Progenitor cell of endocrine pancreas (in vitro differentiated cells): ENCODE results near the gene GABRD. TPM values are rescaled to one million over a fixed set of nuclear protein-coding genes. Genes with fewer than 3 reads are reported as not detected.

Source experiments
- DNase-seq: peaks from one replicate; pipeline ENCODE4 v3.0.0; 2021; ENCODE audit warnings: low spot score; ENCODE audit not compliant: unreplicated experiment
- H3K27ac Mint-ChIP-seq: 2 replicates; pipeline ENCODE4 v1.8.0; 2021; ENCODE audit warnings: mild to moderate bottlenecking, moderate library complexity, mixed read lengths
- H3K27me3 Mint-ChIP-seq: 2 replicates; pipeline ENCODE4 v1.8.0; 2021; ENCODE audit warnings: mixed read lengths
- H3K36me3 Mint-ChIP-seq: 2 replicates; pipeline ENCODE4 v1.8.0; 2022; ENCODE audit warnings: mixed read lengths; ENCODE audit not compliant: insufficient read depth
- H3K4me1 Mint-ChIP-seq: 2 replicates; pipeline ENCODE4 v1.8.0; 2021; ENCODE audit warnings: low read depth, mixed read lengths
- H3K4me3 Mint-ChIP-seq: 2 replicates; pipeline ENCODE4 v1.8.0; 2021; ENCODE audit warnings: low read depth, mild to moderate bottlenecking, moderate library complexity, mixed read lengths
- H3K9me3 Mint-ChIP-seq: 2 replicates; pipeline ENCODE4 v1.8.0; 2021; ENCODE audit warnings: low read depth, mixed read lengths
- total RNA-seq: library from RNA; stranded (reverse); gene quantifications from 2 replicates; pipeline ENCODE4 v1.2.1, GENCODE V29; 2021
- TF ChIP-seq, protein P1 (sequence below): fragments of 200-600 bp; sonication (generic); IDR thresholded peaks from one replicate; pipeline ENCODE4 v1.5.0; 2021; ENCODE audit warnings: antibody characterized with exemption, mild to moderate bottlenecking; ENCODE audit not compliant: unreplicated experiment

Gene GABRD
- total RNA-seq, 1 donor from 2014 or later: not detected

DNA sequence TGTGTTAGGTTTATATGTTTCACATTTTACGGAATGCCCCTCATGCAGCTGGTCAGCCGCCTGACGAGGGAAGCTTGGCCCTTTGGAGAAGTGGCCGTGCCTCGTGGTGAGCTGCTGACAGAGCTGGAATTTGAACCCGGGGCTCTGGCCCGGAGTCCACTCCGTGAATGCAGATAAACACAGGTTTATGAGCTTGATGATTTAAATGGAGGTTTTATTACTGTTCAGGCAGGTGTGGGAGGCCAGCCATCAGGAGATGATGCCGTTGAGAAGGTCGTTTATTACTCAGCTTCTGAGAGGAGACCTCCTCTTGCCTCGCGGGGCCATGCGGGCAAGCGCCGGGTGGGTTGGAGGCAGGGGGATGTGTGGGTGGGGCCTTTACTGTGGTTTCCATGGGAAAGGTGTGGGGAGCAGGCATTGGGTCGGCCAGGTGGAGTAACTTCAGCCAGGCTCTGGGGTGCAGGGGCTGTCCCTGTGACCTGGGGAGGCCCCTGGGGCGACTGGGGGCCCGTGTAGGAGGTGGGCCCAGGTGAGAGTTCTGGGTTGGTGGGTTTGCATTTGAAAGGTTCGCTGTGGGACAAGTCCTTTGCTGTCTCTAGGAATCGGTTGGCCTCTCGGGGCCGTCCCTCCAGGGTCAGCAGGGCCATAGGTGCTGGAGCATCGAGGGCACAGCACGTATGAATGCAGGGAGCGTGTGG is 53.1 kb downstream of the GABRD start:
- Mint-ChIP-seq H3K4me3 (no peak overlapping the region), H3K27ac (peak overlapping the region; percentile 18), H3K4me1 (no peaks in the 10 kb centered on the region), H3K27me3 (no peaks in the 10 kb centered on the region), H3K9me3 (peaks cover 5% of the 10 kb centered on the region), H3K36me3 (peaks cover 20% of the 10 kb centered on the region)
- no peak for DNase-seq
- TF ChIP-seq, protein P1, sequence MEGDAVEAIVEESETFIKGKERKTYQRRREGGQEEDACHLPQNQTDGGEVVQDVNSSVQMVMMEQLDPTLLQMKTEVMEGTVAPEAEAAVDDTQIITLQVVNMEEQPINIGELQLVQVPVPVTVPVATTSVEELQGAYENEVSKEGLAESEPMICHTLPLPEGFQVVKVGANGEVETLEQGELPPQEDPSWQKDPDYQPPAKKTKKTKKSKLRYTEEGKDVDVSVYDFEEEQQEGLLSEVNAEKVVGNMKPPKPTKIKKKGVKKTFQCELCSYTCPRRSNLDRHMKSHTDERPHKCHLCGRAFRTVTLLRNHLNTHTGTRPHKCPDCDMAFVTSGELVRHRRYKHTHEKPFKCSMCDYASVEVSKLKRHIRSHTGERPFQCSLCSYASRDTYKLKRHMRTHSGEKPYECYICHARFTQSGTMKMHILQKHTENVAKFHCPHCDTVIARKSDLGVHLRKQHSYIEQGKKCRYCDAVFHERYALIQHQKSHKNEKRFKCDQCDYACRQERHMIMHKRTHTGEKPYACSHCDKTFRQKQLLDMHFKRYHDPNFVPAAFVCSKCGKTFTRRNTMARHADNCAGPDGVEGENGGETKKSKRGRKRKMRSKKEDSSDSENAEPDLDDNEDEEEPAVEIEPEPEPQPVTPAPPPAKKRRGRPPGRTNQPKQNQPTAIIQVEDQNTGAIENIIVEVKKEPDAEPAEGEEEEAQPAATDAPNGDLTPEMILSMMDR: no peak

DNA sequence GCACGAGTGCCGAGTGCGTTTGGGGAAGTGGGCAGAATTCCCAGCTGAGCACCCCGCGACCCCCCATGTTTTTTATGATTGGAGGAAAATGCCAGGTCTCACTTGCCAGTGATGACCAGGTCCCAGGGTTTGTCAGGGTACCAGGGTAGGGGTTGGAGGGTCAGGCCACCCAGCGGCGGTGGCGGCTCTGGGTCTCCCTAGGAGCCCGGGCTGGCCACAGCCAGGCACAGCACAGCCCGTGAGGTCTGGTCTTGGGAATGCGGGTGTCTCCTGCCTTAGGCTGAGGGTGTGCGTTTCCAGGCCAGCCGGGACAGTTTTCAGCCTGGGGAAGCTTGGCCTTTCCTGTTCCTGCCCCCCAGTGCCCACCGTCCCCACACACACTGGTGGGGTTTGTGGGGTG is 53.7 kb downstream of the GABRD start:
- Mint-ChIP-seq H3K4me3 (no peak overlapping the region), H3K4me1 (no peaks in the 10 kb centered on the region), H3K27ac (no peak overlapping the region)

DNA sequence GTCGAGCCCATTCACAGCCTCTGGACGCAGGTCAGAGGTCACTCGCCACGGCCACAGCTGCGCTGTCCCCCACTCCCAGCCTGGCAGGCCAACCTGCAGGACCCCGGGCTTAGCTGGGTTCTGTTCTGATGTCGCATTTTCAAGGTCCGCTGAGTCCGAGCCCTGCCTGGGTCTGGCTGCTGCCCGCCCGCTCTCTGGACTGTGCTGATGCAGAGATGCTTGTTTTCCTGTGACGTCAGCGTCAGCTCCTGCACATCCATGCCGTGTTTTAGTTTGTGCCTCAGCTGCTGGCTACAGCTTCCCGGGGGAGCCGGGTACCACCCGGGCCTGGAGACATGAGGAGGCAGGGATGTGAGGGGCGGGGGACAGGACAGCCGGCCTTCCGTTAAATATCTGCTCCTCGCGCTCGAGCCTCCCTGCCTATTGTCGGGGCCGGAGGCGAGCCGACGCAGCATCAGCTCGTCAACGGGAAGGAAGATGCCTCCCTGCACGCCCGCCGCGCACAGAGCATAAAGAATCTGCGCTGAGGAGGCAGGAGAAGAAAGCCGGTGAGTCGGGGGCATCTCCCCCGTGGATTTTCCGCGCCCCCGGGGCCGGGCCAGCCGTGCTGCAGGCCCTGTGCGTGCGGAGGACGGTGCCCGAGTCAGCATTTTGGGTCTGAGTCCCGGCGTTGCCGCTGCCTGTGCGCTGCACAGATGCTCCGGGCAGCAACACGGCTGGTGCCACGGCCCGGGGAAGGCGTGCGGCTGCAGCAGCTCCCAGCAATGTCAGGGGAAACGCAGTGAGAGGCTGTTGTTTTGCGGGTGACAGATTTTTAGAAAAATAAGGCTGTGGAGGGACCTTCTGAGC is 54.5 kb downstream of the GABRD start:
- TF ChIP-seq, protein P1: no peak
- no peaks in the 10 kb centered on the region for H3K27me3 Mint-ChIP-seq
- H3K27ac Mint-ChIP-seq: no peak overlapping the region
- no peaks in the 10 kb centered on the region for H3K4me1 Mint-ChIP-seq
- no peak overlapping the region for H3K4me3 Mint-ChIP-seq
- H3K36me3 Mint-ChIP-seq: peaks cover 32% of the 10 kb centered on the region
- no peak for DNase-seq
- H3K9me3 Mint-ChIP-seq: peaks cover 16% of the 10 kb centered on the region

More for the DNA sequence above, 53.7 kb downstream of the GABRD start:
- DNase-seq: no peak
- Mint-ChIP-seq H3K36me3 (peaks cover 25% of the 10 kb centered on the region), H3K27me3 (no peaks in the 10 kb centered on the region), H3K9me3 (peaks cover 9% of the 10 kb centered on the region)
- TF ChIP-seq, protein P1: no peak

DNA sequence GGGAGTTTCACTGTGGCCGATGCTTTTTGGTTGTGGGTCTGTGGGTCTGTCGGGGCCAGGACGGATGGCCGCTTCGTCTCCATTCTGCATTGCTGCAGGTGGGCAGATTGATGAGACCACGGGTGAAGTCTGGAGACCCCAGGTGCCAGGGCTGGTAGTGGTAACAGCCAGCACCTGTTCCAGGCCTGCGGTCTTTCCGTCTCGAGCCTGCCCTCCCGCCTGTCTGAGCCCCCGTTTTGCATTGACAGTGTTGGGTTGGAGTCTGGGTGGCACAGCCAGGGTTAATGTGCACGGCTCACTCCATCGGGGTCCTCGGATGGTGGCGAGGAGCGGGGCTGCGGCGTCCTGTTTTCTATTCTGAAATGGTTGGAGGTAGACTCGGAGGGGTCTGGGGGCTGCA is 55.3 kb downstream of the GABRD start:
- no peak overlapping the region for H3K4me3 Mint-ChIP-seq
- DNase-seq: no peak

More for the DNA sequence above, 55.3 kb downstream of the GABRD start:
- peaks cover 17% of the 10 kb centered on the region for H3K9me3 Mint-ChIP-seq
- no peak overlapping the region for H3K27ac Mint-ChIP-seq
- no peaks in the 10 kb centered on the region for H3K27me3 Mint-ChIP-seq
- TF ChIP-seq, protein P1: no peak
- H3K36me3 Mint-ChIP-seq: peaks cover 38% of the 10 kb centered on the region
- H3K4me1 Mint-ChIP-seq: no peaks in the 10 kb centered on the region
